Activated T-cell treated with anti-CD3 and anti-CD28 coated beads for 24 hours (primary cell): ENCODE results near the gene NR3C2.

Experiments used
- DNase-seq: peaks from one replicate; pipeline ENCODE4 v3.0.0-alpha.2; 2020; ENCODE audit warnings: low read depth

Gene NR3C2

DNA sequence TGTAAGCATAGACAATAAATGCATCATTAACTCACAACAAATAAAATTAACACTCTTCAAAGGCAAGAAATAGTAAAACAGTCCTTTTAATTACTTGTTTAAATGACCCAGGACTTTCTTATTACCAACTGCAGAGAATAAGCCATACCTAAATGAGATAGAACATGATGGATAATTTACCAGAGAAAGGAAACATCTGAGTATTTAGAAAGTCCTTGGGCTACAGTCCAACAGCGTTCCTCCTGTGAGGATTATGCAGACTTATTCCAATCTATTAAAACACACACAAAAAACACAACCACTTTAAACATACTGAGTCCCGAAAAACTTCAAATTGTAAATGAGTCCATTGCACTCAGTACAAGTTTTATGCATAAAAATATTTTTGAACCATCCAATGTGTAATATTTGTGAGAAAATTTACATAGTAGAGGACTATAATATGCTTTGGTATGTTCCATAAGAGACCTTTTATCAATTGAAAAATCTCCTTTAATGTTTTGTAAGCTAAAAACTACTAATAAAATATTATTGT lies 129.2 kb downstream of the NR3C2 start:
- DNase-seq = no peak

- no peak for DNase-seq
Observed at GRCh38 chr4:148311526-148311925, 130.7 kb downstream of the NR3C2 start.

DNA sequence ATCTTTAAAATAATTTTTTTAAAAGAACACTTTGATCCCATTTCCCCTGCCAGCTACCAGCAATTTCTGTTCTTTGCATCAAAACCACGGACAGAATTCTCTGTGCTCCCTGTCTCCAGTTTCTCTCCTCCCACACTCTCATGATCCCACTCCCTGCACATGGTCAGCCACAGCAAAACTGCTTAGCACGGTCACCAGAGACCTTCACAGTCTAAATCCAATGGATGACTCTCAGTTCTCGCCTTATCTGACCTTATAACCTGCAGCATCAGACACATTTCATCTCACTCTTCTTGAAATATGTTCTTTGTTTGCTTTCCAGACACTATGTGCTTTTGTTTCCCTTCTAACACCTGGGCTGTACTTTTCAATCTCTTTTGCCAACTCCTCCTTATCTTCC lies 131.5 kb downstream of the NR3C2 start:
- no peak for DNase-seq

- no peak for DNase-seq
Observed at GRCh38 chr4:148305751-148306150, 136.5 kb downstream of the NR3C2 start.

DNA sequence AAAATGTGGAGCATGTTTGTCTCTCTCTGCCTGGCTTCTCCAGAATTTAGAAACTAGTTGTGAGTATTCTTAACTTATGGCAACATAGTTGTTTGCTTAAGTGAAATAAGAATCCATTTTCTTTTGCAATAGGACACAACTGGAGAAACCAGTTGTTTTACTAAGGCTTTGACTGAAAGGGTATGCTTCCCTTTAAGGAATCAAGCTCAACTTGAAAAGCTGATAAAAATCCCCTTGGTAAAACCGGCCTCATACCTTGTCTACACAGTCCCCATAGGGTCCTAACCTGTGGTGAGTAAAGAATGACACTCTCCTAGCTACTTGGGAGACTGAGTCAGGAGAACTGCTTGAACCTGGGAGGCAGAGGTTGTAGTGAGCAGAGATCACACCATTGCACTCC lies 139.8 kb downstream of the NR3C2 start:
- no peak for DNase-seq

DNA sequence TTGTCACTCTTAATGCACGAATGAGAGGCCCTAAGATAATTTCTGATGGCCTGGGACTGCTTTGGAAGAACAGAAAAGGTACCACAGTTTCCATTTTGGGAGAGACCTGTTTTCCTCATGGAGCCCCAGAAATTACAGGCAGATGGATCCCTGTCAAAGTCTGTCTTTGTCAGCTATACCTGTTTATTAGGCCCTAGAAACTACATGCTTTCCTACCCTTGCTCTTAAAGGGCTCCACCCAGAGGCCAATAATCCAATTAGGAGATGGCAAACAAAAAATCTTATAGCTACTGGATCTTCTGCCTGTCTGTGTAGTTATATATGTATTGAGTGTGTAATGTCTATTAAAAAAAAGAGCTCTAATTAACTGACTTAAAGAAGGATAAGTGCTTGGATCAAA lies 141.3 kb downstream of the NR3C2 start:
- no peak for DNase-seq

GRCh38 chr4:148299337-148299736 lies 142.9 kb downstream of the NR3C2 start:
- no peak for DNase-seq

DNA sequence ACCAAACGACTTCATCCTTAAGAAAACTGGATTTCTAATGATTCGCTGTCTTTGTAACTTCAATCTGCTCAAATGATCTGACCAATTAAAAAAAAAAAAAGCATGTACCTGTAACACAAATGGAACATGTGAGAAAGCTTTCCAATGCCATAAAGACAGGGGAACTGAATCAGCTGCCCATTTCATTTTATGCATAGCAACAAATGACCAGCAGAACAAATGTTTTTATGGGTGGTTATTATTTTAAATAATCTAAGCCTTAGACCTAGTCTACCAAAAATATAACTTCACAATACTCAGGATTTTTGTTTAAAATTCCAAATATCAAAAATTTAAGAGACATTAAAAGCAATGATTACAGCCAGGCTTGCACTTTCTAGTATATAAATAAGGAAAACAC lies 145.7 kb downstream of the NR3C2 start:
- no peak for DNase-seq

DNA sequence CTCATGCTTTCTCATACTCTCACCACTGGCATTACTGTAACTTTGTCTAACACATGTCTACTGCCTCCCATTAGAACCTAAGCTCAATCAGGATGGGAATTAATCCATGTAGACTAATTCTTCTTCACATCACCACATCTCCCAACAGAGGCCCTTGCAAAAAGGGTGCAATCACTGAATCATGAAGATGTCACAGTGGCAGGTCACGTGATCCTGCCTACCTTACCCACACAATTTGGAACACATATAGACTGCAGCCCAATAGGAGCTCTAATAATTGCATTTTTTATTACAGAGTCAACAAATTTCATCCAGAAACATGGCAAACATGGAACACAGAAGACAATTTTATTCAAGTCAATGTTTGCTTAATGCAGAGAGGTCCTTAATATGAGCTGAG lies 146.6 kb downstream of the NR3C2 start:
- no peak for DNase-seq

DNA sequence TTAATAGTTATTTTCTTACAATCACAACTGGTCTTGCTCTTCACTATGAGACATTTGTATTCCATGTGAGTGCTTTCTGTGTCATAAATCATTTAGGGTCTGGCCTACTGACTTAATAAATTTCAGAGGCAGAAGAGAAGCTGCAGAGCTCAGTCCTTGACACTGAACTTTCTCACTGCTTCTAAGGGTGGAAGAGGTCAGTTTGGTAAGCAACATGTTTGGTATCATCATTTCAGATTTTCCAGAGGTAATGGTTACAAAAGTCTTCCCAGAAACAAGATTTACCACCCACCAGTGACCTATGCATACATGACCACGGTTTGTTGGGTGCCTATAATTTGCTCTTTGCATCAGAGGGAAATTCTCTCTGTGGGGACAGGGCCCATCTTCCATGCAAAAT lies 148.6 kb downstream of the NR3C2 start:
- no peak for DNase-seq

DNA sequence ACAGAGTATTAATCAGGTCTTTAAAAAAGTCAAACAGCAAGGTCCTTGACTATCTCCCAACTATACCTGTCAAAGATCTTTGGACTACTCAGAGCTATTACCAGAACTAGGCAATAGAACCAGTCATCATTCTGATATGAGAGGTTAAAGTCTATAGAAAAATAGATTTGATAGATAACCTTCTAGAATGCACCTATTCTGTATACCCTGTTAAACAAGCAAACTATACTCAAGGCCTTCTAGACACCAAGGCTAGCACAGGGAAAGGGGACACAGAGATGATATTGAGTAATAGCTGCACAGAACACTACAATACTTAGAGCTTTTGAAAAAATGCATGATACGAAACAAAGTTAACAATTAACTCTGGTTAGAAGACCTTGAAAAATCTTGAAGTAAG lies 149.5 kb downstream of the NR3C2 start:
- no peak for DNase-seq

DNA sequence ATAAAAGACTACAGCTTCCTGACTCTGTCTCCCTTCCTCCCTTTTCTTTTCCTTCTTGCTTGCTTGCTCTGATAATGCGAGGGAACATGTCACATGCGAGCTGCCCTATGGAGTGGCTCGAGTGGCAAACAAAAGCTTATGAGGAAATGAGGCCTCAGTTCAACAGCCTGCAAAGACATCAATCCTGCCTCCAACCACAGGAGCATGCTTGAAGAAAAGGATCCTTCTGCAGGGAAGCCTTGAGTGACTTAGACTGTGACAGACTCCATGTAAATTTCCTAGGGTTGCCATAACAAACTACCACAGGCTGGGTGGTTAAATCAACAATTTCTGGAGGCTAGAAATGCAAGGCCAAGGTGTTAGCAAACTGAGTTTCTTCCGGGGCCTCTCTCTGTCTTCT lies 152.5 kb downstream of the NR3C2 start:
- DNase-seq = no peak

GRCh38 chr4:148288448-148288847 lies 153.8 kb downstream of the NR3C2 start:
- no peak for DNase-seq

DNA sequence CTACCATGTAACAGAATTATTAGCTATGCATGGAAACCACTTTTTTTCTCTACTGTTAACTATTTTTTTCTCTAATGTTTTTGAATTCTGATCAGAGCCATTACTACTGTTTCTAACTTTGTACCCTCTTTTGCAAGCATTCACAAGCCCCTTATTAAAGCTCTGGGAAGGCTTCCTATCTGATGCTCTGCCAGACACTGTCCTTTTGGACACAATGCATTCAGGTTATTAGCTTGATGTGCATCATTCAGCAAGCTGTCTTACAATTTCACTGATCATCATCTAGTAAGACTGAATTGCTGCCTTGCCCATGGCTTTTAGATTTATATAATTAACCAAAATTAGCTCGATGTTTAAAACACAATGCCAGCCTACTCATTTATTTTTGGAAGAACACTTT lies 155.1 kb downstream of the NR3C2 start:
- no peak for DNase-seq

DNA sequence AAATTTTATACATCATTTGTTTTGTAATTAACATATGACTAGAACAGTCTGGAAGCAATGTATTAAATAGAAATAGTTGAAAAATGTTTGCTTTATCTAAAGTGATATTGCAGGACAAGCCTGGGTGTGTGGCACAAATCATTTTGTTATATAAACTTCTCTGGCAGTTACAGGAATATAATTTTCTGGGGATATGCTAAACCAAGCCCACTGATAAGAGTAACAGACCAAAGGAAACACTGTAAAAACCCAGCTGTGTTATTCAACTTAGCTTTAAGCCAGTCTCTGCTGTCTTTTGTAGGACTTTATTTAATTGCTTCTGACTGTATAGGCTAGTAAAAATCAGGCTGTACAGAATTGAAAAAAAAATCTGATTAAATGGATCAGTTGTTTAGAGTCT lies 156.2 kb downstream of the NR3C2 start:
- DNase-seq = no peak

DNA sequence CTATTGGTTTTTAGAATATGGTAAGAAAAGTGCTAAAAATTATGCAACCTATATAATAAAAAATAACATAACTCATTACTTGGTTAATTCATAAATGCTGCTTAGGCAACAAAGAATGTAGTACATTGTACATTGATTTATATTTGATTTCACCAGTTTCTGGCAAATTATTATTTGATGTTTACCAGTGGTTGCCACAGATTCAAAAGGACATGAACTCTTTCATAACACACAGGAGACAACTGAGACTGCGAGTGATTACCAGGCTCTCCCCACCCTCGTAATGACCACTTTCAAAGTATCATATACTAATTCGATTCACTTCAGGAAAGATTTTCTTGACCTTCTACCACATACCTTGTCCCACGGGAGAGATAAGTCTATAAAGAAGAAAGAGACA lies 158.5 kb downstream of the NR3C2 start:
- no peak for DNase-seq

- no peak for DNase-seq
Observed at GRCh38 chr4:148278310-148278709, 163.9 kb downstream of the NR3C2 start.

DNA sequence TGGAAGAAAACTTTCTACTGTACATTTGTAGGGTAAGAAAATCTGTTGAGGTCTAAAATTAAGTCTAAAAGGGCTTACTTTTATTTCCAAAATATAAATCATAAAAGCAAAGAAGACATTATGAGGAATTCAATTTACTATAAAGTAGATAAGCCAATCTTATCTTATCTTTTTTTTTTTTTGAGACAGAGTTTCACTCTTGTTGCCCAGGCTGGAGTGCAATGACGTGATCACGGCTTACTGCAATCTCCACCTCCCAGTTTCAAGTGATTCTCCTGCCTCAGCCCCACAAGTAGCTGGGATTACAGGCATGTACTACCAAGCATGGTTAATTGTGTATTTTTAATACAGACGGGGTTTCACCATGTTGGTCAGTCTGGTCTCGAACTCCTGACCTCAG lies 166.9 kb downstream of the NR3C2 start:
- DNase-seq = no peak

DNA sequence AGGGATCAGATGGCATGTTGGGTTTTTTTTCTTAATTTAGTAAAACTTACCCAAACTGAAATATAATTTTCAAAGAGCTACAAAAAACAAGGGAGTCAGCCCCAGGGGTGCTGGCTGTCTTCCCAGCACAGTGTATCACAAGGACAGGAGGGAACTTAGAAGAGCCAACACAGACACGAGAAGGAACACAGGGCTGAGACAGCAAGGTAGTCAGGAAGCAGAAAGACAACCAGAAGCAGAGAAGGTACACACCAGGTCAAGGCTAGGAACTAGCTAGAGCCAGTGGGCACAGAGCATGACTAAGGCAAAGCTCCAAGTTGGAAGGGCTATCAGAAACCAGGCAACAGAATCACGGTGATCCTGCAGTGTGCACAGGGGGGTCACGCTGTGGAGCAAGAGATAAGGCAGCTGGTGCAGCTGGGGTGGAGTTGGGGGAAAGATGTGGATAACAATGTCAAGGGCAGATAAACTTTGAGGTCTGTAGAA lies 168.7 kb downstream of the NR3C2 start:
- no peak for DNase-seq

- DNase-seq = no peak
Observed at GRCh38 chr4:148271166-148271565, 171.0 kb downstream of the NR3C2 start.

DNA sequence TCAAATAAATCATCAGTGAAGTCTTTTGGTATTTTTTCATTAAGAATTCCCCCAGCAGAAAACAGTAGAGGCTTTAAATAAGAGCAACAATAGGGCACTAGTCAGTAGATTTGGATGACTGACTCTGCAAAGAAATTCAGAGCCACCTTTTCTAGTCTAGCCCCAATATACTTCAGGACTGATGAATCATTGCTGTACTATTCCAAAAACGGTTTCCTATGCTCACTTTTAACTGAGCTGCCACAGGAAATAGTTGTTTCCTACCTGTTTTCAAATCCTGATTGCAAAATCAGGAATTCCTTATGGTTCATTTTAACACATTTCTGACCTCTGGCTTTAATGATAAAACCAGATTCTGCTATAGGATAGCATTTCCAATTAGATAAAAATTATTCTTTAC lies 171.6 kb downstream of the NR3C2 start:
- no peak for DNase-seq

DNA sequence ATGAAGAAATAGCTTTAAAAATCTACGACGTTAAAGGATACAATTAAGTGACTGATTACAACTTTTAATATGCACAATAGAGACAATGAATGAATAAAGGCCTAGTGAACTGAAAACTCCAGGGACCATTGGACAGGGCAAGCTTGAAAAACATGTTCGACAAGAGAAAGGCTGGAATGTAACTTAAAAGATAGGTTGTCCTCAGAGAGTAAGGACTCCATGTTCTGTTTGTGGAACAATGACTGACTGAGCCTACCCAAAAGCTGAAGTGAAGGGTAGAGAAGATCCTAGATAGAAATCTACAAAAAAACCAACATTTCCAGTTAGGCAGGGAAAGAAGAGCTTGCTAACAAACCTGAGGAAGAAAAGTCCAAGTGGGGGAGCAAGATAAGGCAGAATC lies 173.4 kb downstream of the NR3C2 start:
- no peak for DNase-seq

GRCh38 chr4:148266921-148267320 lies 175.3 kb downstream of the NR3C2 start:
- no peak for DNase-seq

- no peak for DNase-seq
Observed at GRCh38 chr4:148266240-148266639, 176.0 kb downstream of the NR3C2 start.

GRCh38 chr4:148265627-148266026 lies 176.6 kb downstream of the NR3C2 start:
- DNase-seq = no peak
